Endothelial cell of umbilical vein (primary cell): ENCODE measurements around the gene UBE2I. TPM values are rescaled to one million over a fixed set of nuclear protein-coding genes. Genes with fewer than 3 reads are reported as not detected.

Source experiments
- BruUV-seq: library from RNA; stranded (reverse); fragments of 400-500 nt; replicated peaks from 2 replicates; lab custom pipeline; 2021; lab: Mats Ljungman, UMichigan
- CTCF ChIA-PET: fragments of 300-600, 350-600 bp; sonication (Branson Sonifier 250); formaldehyde crosslinking; loops from one replicate; lab custom pipeline; 2021; ENCODE audit warnings: antibody characterized with exemption, inconsistent platforms; lab: Charles Lee
- POLR2A ChIA-PET: fragments of 300-600, 350-600 bp; sonication (Branson Sonifier 250); formaldehyde crosslinking; loops from one replicate; lab custom pipeline; 2021; ENCODE audit warnings: antibody characterized with exemption, inconsistent platforms; lab: Charles Lee
- DNase-seq: peaks from one replicate; pipeline ENCODE4 v3.0.0-alpha.2; 2011; ENCODE audit warnings: low read depth, low spot score
- FAIRE-seq: peaks from 2 replicates; lab custom pipeline; 2011; peaks lifted over from hg19 to GRCh38; lab: Jason Lieb, UNC
- H2AFZ ChIP-seq: 2 replicates; pipeline ENCODE4 v1.6.0; 2012; ENCODE audit warnings: low read depth, low read length, control low read depth, inconsistent platforms
- H3K27ac ChIP-seq: 2 replicates; pipeline ENCODE4 v1.5.1; 2011; ENCODE audit warnings: low read depth, mild to moderate bottlenecking, control low read depth, low read length, moderate library complexity; ENCODE audit not compliant: insufficient read depth
- H3K27me3 ChIP-seq, 2 experiments: 2 replicates each; pipeline versions ENCODE4 v1.6.0 to v1.6.1; 2011; ENCODE audit warnings: low read length in 2 of 2, mixed read lengths in 1 of 2; ENCODE audit not compliant: control insufficient read depth in 2 of 2, insufficient read depth in 2 of 2
- H3K36me3 ChIP-seq, 2 experiments: 2 replicates in 1 of 2; 3 replicates in 1 of 2; pipeline ENCODE4 v1.5.1; 2011; ENCODE audit warnings: low read length in 2 of 2, mild to moderate bottlenecking in 1 of 2, moderate library complexity in 1 of 2; ENCODE audit not compliant: control insufficient read depth in 2 of 2, insufficient read depth in 2 of 2; ENCODE audit errors: extremely low read depth in 1 of 2
- H3K4me1 ChIP-seq: 3 replicates; pipeline ENCODE4 v1.5.1; 2011; ENCODE audit warnings: mild to moderate bottlenecking, low read length; ENCODE audit not compliant: control insufficient read depth, insufficient read depth; ENCODE audit errors: extremely low read depth
- H3K4me2 ChIP-seq: 2 replicates; pipeline ENCODE4 v1.6.1; 2011; ENCODE audit warnings: low read length, control low read depth, mixed read lengths; ENCODE audit not compliant: insufficient read depth
- H3K4me3 ChIP-seq, 3 experiments: fragments of 200-600 bp in 1 of 3; sonication (generic), shearing (Covaris generic) in 1 of 3; replicated peaks in 1 of 3; 2 replicates each; pipeline ENCODE4 v1.5.1; 2011 to 2016; ENCODE audit warnings: control low read depth in 3 of 3, low read length in 3 of 3, mild to moderate bottlenecking in 2 of 3, inconsistent platforms in 1 of 3, low read depth in 1 of 3, moderate library complexity in 1 of 3; ENCODE audit not compliant: insufficient read depth in 1 of 3
- H3K79me2 ChIP-seq: 2 replicates; pipeline ENCODE4 v1.6.0; 2012; ENCODE audit warnings: low read length, inconsistent platforms; ENCODE audit not compliant: control insufficient read depth, insufficient read depth
- H3K9ac ChIP-seq: replicated peaks from 2 replicates; pipeline ENCODE3; 2011; ENCODE audit warnings: low read length, control low read depth; ENCODE audit not compliant: insufficient read depth; ENCODE audit errors: extremely low read depth
- H3K9me1 ChIP-seq: replicated peaks from 3 replicates; pipeline ENCODE4 v1.6.0; 2011; ENCODE audit warnings: mild to moderate bottlenecking, low read length; ENCODE audit not compliant: control insufficient read depth, insufficient read depth; ENCODE audit errors: extremely low read depth
- H3K9me3 ChIP-seq: replicated peaks from 2 replicates; pipeline ENCODE4 v1.5.1; 2012; ENCODE audit warnings: low read length, inconsistent platforms; ENCODE audit not compliant: control insufficient read depth, insufficient read depth
- H4K20me1 ChIP-seq: replicated peaks from 2 replicates; pipeline ENCODE3; 2011; ENCODE audit warnings: mild to moderate bottlenecking, low read length; ENCODE audit not compliant: control insufficient read depth, insufficient read depth; ENCODE audit errors: extremely low read depth
- EZH2 ChIP-seq: IDR thresholded peaks from 2 replicates; pipeline ENCODE4 v1.6.1; 2012; ENCODE audit warnings: borderline replicate concordance, low read depth, mild to moderate bottlenecking, moderate library complexity, low read length, inconsistent platforms; ENCODE audit not compliant: severe bottlenecking
- FOS ChIP-seq: IDR thresholded peaks from 2 replicates; pipeline ENCODE4 v1.6.1; 2011; ENCODE audit warnings: mild to moderate bottlenecking, low read length, moderate library complexity, borderline replicate concordance; ENCODE audit not compliant: insufficient read depth
- GATA2 ChIP-seq: IDR thresholded peaks from 2 replicates; pipeline ENCODE4 v1.7.0; 2011; ENCODE audit warnings: low read depth, mild to moderate bottlenecking, moderate library complexity, mixed read lengths, low read length; ENCODE audit not compliant: insufficient read length, insufficient read depth
- JUN ChIP-seq: IDR thresholded peaks from 2 replicates; pipeline ENCODE4 v1.6.1; 2011; ENCODE audit warnings: borderline replicate concordance, low read depth; ENCODE audit not compliant: insufficient read length, insufficient read depth
- MYC ChIP-seq: IDR thresholded peaks from one replicate; pipeline ENCODE4 v1.6.1; 2011; ENCODE audit warnings: mild to moderate bottlenecking, low read depth, low read length
- POLR2A ChIP-seq: IDR thresholded peaks from 2 replicates; pipeline ENCODE4 v1.6.1; 2012; ENCODE audit warnings: low read depth, mild to moderate bottlenecking, control low read depth, low read length
- POLR2AphosphoS5 ChIP-seq: IDR thresholded peaks from 2 replicates; pipeline ENCODE4 v1.6.1; 2012; ENCODE audit warnings: low read depth, mild to moderate bottlenecking, control low read depth, low read length, moderate library complexity; ENCODE audit not compliant: insufficient read depth
- dilution Hi-C: fragments of 300-500 bp; cut with MboI; formaldehyde crosslinking; loops from one replicate; pipeline ENCODE4 v1.15.0; 2019; ENCODE audit warnings: low sequenced_read_pairs; ENCODE audit not compliant: extremely low pct_ligation_motif_present
- intact Hi-C: fragments of 100-400 bp; cut with micrococcal nuclease; formaldehyde crosslinking; loops from one replicate; pipeline ENCODE4 v1.10.0; 2022
- polyA plus RNA-seq, 4 experiments: library from polyadenylated mRNA; depleted of rRNA in 3 of 4; stranded (reverse) in 3 of 4; unstranded in 1 of 4; fragments of >200 nt; gene quantifications; 2 replicates each; pipeline versions ENCODE4 v1.2.1 to v1.2.3, GENCODE V29; 2011 to 2012; ENCODE audit warnings: missing spikeins in 1 of 4
- total RNA-seq: library from RNA; stranded (reverse); gene quantifications from 2 replicates; pipeline ENCODE4 v1.2.3, GENCODE V29; 2021
- TF ChIP-seq, protein P1 (sequence below): IDR thresholded peaks from 2 replicates; pipeline ENCODE4 v1.6.1; 2011; ENCODE audit not compliant: insufficient read depth, insufficient read length
- TF ChIP-seq, protein P2 (sequence below), 2 donors: IDR thresholded peaks; 1 replicate in 1 of 2; 2 replicates in 1 of 2; pipeline ENCODE4 v1.5.1; 2011; ENCODE audit warnings: low read length in 2 of 2, mild to moderate bottlenecking in 2 of 2, moderate library complexity in 2 of 2, control low read depth in 1 of 2, inconsistent platforms in 1 of 2, low read depth in 1 of 2; ENCODE audit not compliant: insufficient read depth in 1 of 2; ENCODE audit errors: extremely low read depth in 1 of 2

The UBE2I gene
- total and polyA plus RNA-seq, 2 donors (not counting 3 experiments of a cell fraction or from before 2014, with no cell fraction given) = 122 to 233 TPM

DNA sequence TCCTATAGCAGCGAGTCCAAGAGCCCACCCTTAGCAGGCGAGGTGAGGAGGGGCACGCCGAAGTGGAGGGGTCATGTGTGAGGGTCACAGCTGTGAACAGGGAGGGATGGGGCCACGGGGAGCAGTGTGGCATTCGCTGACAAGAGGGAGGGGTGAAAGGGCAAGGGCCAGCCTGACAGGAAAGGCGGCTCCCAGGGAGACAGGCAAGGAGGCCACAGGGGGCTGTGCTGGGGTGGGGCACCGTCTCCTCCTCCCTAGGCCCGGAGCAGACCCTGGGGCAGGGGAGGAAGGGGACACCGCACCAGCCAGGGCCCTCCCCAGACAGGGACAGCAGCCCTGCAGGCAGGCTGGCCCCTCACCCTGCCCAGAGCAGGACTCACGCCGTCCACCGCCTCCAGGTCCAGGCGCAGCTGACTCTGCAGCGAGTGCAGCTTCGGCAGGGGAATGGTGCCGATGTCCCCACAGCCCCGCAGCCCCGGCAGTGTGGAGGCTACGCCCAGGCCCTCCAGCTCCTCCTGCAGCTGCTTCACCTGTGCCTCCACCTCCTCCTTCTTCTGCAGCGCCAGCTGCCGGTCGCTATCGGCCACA lies 57.4 kb downstream of the UBE2I start:
- no peaks in the 10 kb centered on the region for H3K4me1 ChIP-seq
- H3K9me3 ChIP-seq = no peaks in the 10 kb centered on the region
- H3K27ac ChIP-seq = no peak overlapping the region
- H4K20me1 ChIP-seq = no peaks in the 10 kb centered on the region
- FAIRE-seq (no peak), DNase-seq (no peak)
- dilution Hi-C loops = no loop called here
- intact Hi-C loops = no loop called here
- no peak overlapping the region for H3K9ac ChIP-seq
- ChIA-PET POLR2A (no interaction called here), CTCF (no interaction called here)
- no peaks in the 10 kb centered on the region for H3K27me3 ChIP-seq
- no peak for TF ChIP-seq GATA2
- no peak for TF ChIP-seq POLR2AphosphoS5
- no peak for TF ChIP-seq POLR2A
- TF ChIP-seq, protein P1, sequence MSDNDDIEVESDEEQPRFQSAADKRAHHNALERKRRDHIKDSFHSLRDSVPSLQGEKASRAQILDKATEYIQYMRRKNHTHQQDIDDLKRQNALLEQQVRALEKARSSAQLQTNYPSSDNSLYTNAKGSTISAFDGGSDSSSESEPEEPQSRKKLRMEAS = no peak
- no peak for TF ChIP-seq JUN
- TF ChIP-seq EZH2 = no peak
- TF ChIP-seq MYC = no peak
- no peak for TF ChIP-seq FOS
- TF ChIP-seq, protein P2, sequence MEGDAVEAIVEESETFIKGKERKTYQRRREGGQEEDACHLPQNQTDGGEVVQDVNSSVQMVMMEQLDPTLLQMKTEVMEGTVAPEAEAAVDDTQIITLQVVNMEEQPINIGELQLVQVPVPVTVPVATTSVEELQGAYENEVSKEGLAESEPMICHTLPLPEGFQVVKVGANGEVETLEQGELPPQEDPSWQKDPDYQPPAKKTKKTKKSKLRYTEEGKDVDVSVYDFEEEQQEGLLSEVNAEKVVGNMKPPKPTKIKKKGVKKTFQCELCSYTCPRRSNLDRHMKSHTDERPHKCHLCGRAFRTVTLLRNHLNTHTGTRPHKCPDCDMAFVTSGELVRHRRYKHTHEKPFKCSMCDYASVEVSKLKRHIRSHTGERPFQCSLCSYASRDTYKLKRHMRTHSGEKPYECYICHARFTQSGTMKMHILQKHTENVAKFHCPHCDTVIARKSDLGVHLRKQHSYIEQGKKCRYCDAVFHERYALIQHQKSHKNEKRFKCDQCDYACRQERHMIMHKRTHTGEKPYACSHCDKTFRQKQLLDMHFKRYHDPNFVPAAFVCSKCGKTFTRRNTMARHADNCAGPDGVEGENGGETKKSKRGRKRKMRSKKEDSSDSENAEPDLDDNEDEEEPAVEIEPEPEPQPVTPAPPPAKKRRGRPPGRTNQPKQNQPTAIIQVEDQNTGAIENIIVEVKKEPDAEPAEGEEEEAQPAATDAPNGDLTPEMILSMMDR (IDR thresholded peaks at IDR 0.05; ENCODE audit: extremely low read depth in 1 of 2, insufficient read depth in 1 of 2, low read depth in 1 of 2, low read length in 2 of 2) = no peak
- no TSS peak for BruUV-seq
- peaks cover 14 to 36% of the 10 kb centered on the region in 2 experiments for H3K36me3 ChIP-seq
- no peak overlapping the region for H3K4me2 ChIP-seq
- no peak overlapping the region for H2AFZ ChIP-seq
- H3K4me3 ChIP-seq = no peak overlapping the region
- peaks cover 5% of the 10 kb centered on the region for H3K79me2 ChIP-seq
- no peaks in the 10 kb centered on the region for H3K9me1 ChIP-seq
